HepG2 (cell line): ENCODE measurements around the gene SPRYD4. TPM values are rescaled to one million over a fixed set of nuclear protein-coding genes. Genes with fewer than 3 reads are reported as not detected.

ENCODE experiments used
- ASH2L ChIP-seq: fragments of 300-600, 200-600 bp; sonication (generic); IDR thresholded peaks from 2 replicates; pipeline ENCODE4 v1.7.0; 2017; ENCODE audit warnings: low read depth, mild to moderate bottlenecking, moderate library complexity, mixed read lengths, low read length; ENCODE audit not compliant: insufficient read length
- GATA4 ChIP-seq: sonication (generic); IDR thresholded peaks from 2 replicates; pipeline ENCODE4 v1.6.1; 2016; ENCODE audit warnings: antibody characterized with exemption, low read depth, borderline replicate concordance
- HDAC2 ChIP-seq: sonication (generic); formaldehyde crosslinking; IDR thresholded peaks from 2 replicates; pipeline ENCODE4 v1.4.0; 2020; ENCODE audit warnings: missing genetic modification reagents
- HNF4G ChIP-seq, 2 experiments: sonication (generic) in 1 of 2; formaldehyde crosslinking in 1 of 2; IDR thresholded peaks; 2 replicates each; pipeline versions ENCODE4 v1.4.0 to v1.6.1; 2011 to 2020; ENCODE audit warnings: borderline replicate concordance in 2 of 2, low read depth in 2 of 2, mild to moderate bottlenecking in 2 of 2, low read length in 1 of 2, missing genetic modification reagents in 1 of 2, moderate library complexity in 1 of 2
- KMT2B ChIP-seq: IDR thresholded peaks from 2 replicates; pipeline ENCODE4 v1.6.1; 2016; ENCODE audit warnings: missing genetic modification reagents, missing compliant biosample characterization
- POGK ChIP-seq: sonication (generic); formaldehyde crosslinking; conservative IDR thresholded peaks from 2 replicates; pipeline ENCODE4 v1.8.0; 2022; ENCODE audit warnings: mild to moderate bottlenecking, moderate library complexity, missing genetic modification reagents
- RBAK ChIP-seq: sonication (generic); formaldehyde crosslinking; IDR thresholded peaks from 2 replicates; pipeline ENCODE4 v1.5.1; 2020; ENCODE audit warnings: mild to moderate bottlenecking, missing genetic modification reagents
- REST ChIP-seq, 2 experiments: IDR thresholded peaks; 2 replicates each; pipeline ENCODE4 v1.6.1; 2011 to 2012; ENCODE audit warnings: low read length in 2 of 2, borderline replicate concordance in 1 of 2, low read depth in 1 of 2, mild to moderate bottlenecking in 1 of 2, moderate library complexity in 1 of 2
- SPEN ChIP-seq: sonication (generic); formaldehyde crosslinking; IDR thresholded peaks from 2 replicates; pipeline ENCODE4 v1.5.1; 2020; ENCODE audit warnings: low read depth, mild to moderate bottlenecking, missing genetic modification reagents
- THAP9 ChIP-seq: sonication (generic); formaldehyde crosslinking; IDR thresholded peaks from 2 replicates; pipeline ENCODE4; 2020; ENCODE audit warnings: missing genetic modification reagents, mild to moderate bottlenecking, borderline replicate concordance
- WIZ ChIP-seq: sonication (generic); formaldehyde crosslinking; IDR thresholded peaks from 2 replicates; pipeline ENCODE4 v1.5.1; 2020; ENCODE audit warnings: mild to moderate bottlenecking, missing genetic modification reagents
- ZBTB1 ChIP-seq: sonication (generic); formaldehyde crosslinking; IDR thresholded peaks from 2 replicates; pipeline ENCODE4 v1.4.0; 2020; ENCODE audit warnings: missing genetic modification reagents, borderline replicate concordance
- ZFP37 ChIP-seq: sonication (generic); formaldehyde crosslinking; IDR thresholded peaks from 2 replicates; pipeline ENCODE4 v1.4.0; 2020; ENCODE audit warnings: missing genetic modification reagents, borderline replicate concordance
- ZNF121 ChIP-seq: sonication (generic); formaldehyde crosslinking; IDR thresholded peaks from 2 replicates; pipeline ENCODE4 v1.5.0; 2020; ENCODE audit warnings: mild to moderate bottlenecking, missing genetic modification reagents
- ZNF274 ChIP-seq: sonication (generic); formaldehyde crosslinking; IDR thresholded peaks from 2 replicates; pipeline ENCODE4 v1.5.1; 2020; ENCODE audit warnings: mild to moderate bottlenecking, missing genetic modification reagents
- ZNF33B ChIP-seq: sonication (generic); formaldehyde crosslinking; IDR thresholded peaks from 2 replicates; pipeline ENCODE4 v1.5.1; 2020; ENCODE audit warnings: mild to moderate bottlenecking, missing genetic modification reagents
- ZNF441 ChIP-seq: sonication (generic); formaldehyde crosslinking; IDR thresholded peaks from 2 replicates; pipeline ENCODE4 v1.7.0; 2021; ENCODE audit warnings: missing genetic modification reagents, borderline replicate concordance
- ZNF563 ChIP-seq: sonication (generic); formaldehyde crosslinking; IDR thresholded peaks from 2 replicates; pipeline ENCODE4 v1.8.0; 2022; ENCODE audit warnings: mild to moderate bottlenecking, moderate library complexity, missing genetic modification reagents
- ZNF589 ChIP-seq: sonication (generic); formaldehyde crosslinking; conservative IDR thresholded peaks from 2 replicates; pipeline ENCODE4 v1.8.0; 2022; ENCODE audit warnings: mild to moderate bottlenecking, moderate library complexity, missing genetic modification reagents
- ZNF713 ChIP-seq: sonication (generic); formaldehyde crosslinking; IDR thresholded peaks from 2 replicates; pipeline ENCODE4 v1.4.0; 2020; ENCODE audit warnings: mild to moderate bottlenecking, missing genetic modification reagents
- ZNF839 ChIP-seq: sonication (generic); formaldehyde crosslinking; IDR thresholded peaks from 2 replicates; pipeline ENCODE4 v1.4.0; 2020; ENCODE audit warnings: missing genetic modification reagents, mild to moderate bottlenecking, borderline replicate concordance
- polyA plus RNA-seq, 8 experiments: library from polyadenylated mRNA; depleted of rRNA in 3 of 8; stranded (reverse) in 7 of 8; unstranded in 1 of 8; fragments of >200 nt; fragmentation: Illumina TruSeq in 4 of 8; extraction: Trizol in 4 of 8; gene quantifications; 2 replicates each; pipeline versions ENCODE4 v1.2.1 to v1.2.3, GENCODE V29; 2011 to 2016; ENCODE audit warnings: low read depth in 4 of 8, missing spikeins in 1 of 8, mixed read lengths in 1 of 8; ENCODE audit not compliant: insufficient read depth in 1 of 8
- total RNA-seq, 5 experiments: library from RNA; depleted of rRNA; stranded (reverse); fragments of >200 nt; fragmentation: Illumina TruSeq; extraction: Trizol; gene quantifications; 2 replicates each; pipeline ENCODE4 v1.2.3, GENCODE V29; 2016; ENCODE audit warnings: low read depth in 1 of 5

Gene SPRYD4
- total and polyA plus RNA-seq, 2 of the 13 experiments (the other 11 are each of a cell fraction or from before 2014, with no cell fraction given), result 3.9 to 4.5 TPM

- TF ChIP-seq REST (IDR thresholded peaks at IDR 0.05; ENCODE audit: borderline replicate concordance in 1 of 2, low read depth in 1 of 2, low read length in 2 of 2) (peak; percentile 4 to 21; a peak in 3 of 4 replicates), GATA4 (no peak), ZNF121 (CRISPR knock-in tag) (no peak), ZNF33B (0 out of 2 replicates have a peak, but pooled peaks have one; percentile 79), ZNF839 (peak; percentile 77), ZFP37 (no peak), HDAC2 (CRISPR knock-in tag) (0 out of 2 replicates have a peak, but pooled peaks have one; percentile 25), ZNF713 (CRISPR knock-in tag) (0 out of 2 replicates have a peak, but pooled peaks have one; percentile 77), RBAK (CRISPR knock-in tag) (no peak), ASH2L (no peak), POGK (CRISPR knock-in tag) (no peak), HNF4G (IDR thresholded peaks at IDR 0.05; ENCODE audit: borderline replicate concordance, low read depth, low read length) (no peak), HNF4G (CRISPR knock-in tag; IDR thresholded peaks at IDR 0.05; ENCODE audit: borderline replicate concordance, low read depth) (0 out of 2 replicates have a peak, but pooled peaks have one; percentile 50), THAP9 (CRISPR knock-in tag) (0 out of 2 replicates have a peak, but pooled peaks have one; percentile 15), ZNF441 (CRISPR knock-in tag) (no peak), ZNF563 (CRISPR knock-in tag) (no peak), ZNF589 (no peak), KMT2B (CRISPR knock-in tag) (peak; percentile 47; the same call in 1 of the 2 replicates), WIZ (0 out of 2 replicates have a peak, but pooled peaks have one; percentile 44), ZBTB1 (CRISPR knock-in tag) (no peak), SPEN (CRISPR knock-in tag) (peak; percentile 31; the same call in 1 of the 2 replicates), ZNF274 (CRISPR knock-in tag) (no peak)
These were observed 19.2 kb downstream of the SPRYD4 start (continued) for GRCh38 chr12:56487448-56488040.
